OCI-LY7 (cell line): ENCODE measurements around the gene SKIC2.
"Not testable (repeated sequence)": the region's sequence is repeated elsewhere in the genome, so short reads cannot be mapped to it uniquely, and the experiment has no call there.

Experiments
- CTCF ChIP-seq: fragments of 200-600 bp; sonication (generic); conservative IDR thresholded peaks from 2 replicates; pipeline ENCODE4 v1.5.1; 2014; ENCODE audit warnings: mild to moderate bottlenecking, antibody characterized with exemption, low read length, moderate library complexity, mixed read lengths
- EZH2phosphoT487 ChIP-seq: fragments of 200-600 bp; sonication (generic); IDR thresholded peaks from 2 replicates; pipeline ENCODE4 v1.6.1; 2018; ENCODE audit warnings: low read depth, borderline replicate concordance, mild to moderate bottlenecking, mixed run types, antibody characterized with exemption, low read length, moderate library complexity, mixed read lengths

DNA sequence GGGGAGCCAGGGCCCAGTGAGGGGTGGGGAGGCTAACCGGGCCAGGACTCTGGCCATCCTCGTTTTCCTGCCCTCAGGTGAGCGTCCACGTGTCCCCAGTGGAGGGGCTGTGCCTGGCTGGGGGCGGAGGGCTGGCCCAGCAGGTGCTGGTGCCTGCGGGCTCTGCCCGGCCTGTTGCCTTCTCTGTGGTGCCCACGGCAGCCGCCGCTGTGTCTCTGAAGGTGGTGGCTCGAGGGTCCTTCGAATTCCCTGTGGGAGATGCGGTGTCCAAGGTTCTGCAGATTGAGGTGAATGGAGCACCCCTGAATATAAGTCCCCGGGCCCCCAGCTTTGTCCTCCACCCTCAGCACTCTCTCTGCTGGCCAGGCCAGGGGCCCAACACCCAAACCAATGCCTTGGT lies 35.4 kb downstream of the SKIC2 start:
- TF ChIP-seq CTCF, EZH2phosphoT487: not testable (repeated sequence)
